ENCODE measurements around the gene CACNA1D.

Gene CACNA1D

DNA sequence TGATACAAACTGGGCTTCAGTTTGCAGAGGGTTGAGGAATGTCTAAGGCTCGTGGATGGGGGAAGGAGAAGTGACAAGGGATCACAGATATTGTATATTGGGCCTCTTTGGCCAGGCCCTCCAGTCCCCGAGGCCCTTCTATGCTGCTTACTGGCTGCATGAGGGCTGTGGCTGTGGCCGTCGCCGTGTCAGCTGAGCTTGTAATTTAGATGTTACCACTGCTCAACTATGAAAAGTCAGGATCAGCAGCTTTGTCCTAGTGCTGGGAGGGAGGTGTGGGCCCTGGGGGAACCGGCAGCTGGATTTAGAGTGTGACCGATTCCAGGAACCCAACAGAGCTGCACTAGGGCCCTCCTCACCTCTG, 51.6 kb downstream of the CACNA1D start:
- ChIA-PET POLR2A (ENCODE audit: low non-redundant PET) (no interaction called here), CTCF (no interaction called here)
- TF ChIP-seq, protein P1, sequence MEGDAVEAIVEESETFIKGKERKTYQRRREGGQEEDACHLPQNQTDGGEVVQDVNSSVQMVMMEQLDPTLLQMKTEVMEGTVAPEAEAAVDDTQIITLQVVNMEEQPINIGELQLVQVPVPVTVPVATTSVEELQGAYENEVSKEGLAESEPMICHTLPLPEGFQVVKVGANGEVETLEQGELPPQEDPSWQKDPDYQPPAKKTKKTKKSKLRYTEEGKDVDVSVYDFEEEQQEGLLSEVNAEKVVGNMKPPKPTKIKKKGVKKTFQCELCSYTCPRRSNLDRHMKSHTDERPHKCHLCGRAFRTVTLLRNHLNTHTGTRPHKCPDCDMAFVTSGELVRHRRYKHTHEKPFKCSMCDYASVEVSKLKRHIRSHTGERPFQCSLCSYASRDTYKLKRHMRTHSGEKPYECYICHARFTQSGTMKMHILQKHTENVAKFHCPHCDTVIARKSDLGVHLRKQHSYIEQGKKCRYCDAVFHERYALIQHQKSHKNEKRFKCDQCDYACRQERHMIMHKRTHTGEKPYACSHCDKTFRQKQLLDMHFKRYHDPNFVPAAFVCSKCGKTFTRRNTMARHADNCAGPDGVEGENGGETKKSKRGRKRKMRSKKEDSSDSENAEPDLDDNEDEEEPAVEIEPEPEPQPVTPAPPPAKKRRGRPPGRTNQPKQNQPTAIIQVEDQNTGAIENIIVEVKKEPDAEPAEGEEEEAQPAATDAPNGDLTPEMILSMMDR (conservative IDR thresholded peaks at IDR 0.05; ENCODE audit: low read depth), result no peak
- H3K27ac ChIP-seq, result no peak overlapping the region
- DNase-seq (ENCODE audit: low spot score), result no peak

GRCh38 chr3:53547327-53547726, 52.9 kb downstream of the CACNA1D start:
- ChIA-PET POLR2A (ENCODE audit: low non-redundant PET) (no interaction called here), CTCF (no interaction called here)
- no peak overlapping the region for H3K27ac ChIP-seq
- TF ChIP-seq, protein P1 (conservative IDR thresholded peaks at IDR 0.05; ENCODE audit: low read depth), result no peak
- no peak for DNase-seq (ENCODE audit: low spot score)

- CTCF ChIA-PET, result no interaction called here
- TF ChIP-seq, protein P1 (conservative IDR thresholded peaks at IDR 0.05; ENCODE audit: low read depth), result no peak
- no peak overlapping the region for H3K27ac ChIP-seq
- no peak for DNase-seq (ENCODE audit: low spot score)
- POLR2A ChIA-PET (ENCODE audit: low non-redundant PET), result no interaction called here
Observed at GRCh38 chr3:53550005-53550620, 55.7 kb downstream of the CACNA1D start.

DNA sequence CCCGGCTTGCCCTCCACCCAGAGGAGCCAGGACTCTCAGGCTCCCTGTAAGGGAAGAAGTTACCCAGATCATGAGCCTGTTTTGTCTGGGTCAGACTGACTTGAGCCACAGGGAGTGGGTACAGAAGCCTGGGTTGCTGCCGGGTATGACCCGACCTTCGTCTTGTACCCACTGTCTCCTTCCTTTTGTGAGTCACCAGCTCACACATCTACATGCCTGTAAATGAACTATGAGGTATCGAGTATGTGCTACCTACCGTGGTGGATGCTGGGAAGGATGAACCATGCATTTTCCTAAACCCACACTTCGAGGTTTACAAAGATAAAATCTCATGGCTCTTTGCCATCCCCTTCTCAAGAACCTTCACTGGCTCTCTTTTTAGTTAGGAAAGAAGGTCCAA, 56.9 kb downstream of the CACNA1D start:
- CTCF ChIA-PET, result interaction anchor here (0.6 kb wide), 1 partner anchor 355 kb away, joined by 4 read pairs; no protein-coding TSS in a partner anchor
- no peak overlapping the region for H3K27ac ChIP-seq
- POLR2A ChIA-PET (ENCODE audit: low non-redundant PET), result no interaction called here
- TF ChIP-seq, protein P1 (conservative IDR thresholded peaks at IDR 0.05; ENCODE audit: low read depth), result no peak
- no peak for DNase-seq (ENCODE audit: low spot score)

GRCh38 chr3:53552730-53553129, 58.3 kb downstream of the CACNA1D start:
- ChIA-PET POLR2A (ENCODE audit: low non-redundant PET) (no interaction called here), CTCF (no interaction called here)
- TF ChIP-seq, protein P1 (conservative IDR thresholded peaks at IDR 0.05; ENCODE audit: low read depth), result no peak
- DNase-seq (ENCODE audit: low spot score), result no peak
- H3K27ac ChIP-seq, result no peak overlapping the region

DNA sequence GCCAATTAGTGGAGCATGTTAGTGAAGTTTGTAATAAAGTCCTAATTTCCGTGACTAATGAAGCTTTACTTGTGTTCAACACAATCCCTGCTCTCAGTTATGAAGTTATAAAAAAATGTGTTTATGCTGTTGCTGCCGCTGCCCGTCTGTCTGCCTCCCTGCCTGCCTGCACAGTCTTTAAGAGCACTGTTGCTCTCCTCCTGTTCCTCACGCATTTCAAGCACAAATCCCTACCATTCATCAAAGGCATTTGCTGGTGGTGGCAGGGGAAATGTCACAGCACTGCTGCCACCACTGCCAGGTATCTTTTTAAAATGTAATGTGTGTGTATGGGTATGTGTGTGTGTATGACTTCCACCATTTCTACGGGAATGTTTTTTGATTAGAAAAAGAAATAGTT, 58.8 kb downstream of the CACNA1D start:
- TF ChIP-seq, protein P1 (conservative IDR thresholded peaks at IDR 0.05; ENCODE audit: low read depth), result no peak
- ChIA-PET POLR2A (ENCODE audit: low non-redundant PET) (no interaction called here), CTCF (no interaction called here)
- no peak overlapping the region for H3K27ac ChIP-seq
- no peak for DNase-seq (ENCODE audit: low spot score)

Data from RWPE1 (cell line).